Ascending aorta (tissue), 2 donors: ENCODE measurements around the gene ADGRG1. TPM values are rescaled to one million over a fixed set of nuclear protein-coding genes. Genes with fewer than 3 reads are reported as not detected.
"Not testable (repeated sequence)": the region's sequence is repeated elsewhere in the genome, so short reads cannot be mapped to it uniquely, and the experiment has no call there.

ENCODE experiments used
- DNase-seq, 2 donors: peaks; one replicate each; pipeline ENCODE4 v3.0.0-alpha.2; 2019; ENCODE audit warnings: low spot score in 2 of 2
- H3K27ac ChIP-seq, 2 donors: fragments of 200-600 bp; sonication (generic); one replicate each; pipeline ENCODE4 v1.5.1; 2016 to 2017; ENCODE audit warnings: mild to moderate bottlenecking in 1 of 2
- H3K27me3 ChIP-seq: fragments of 200-600 bp; sonication (generic); one replicate; pipeline ENCODE4 v1.5.1; 2017
- H3K36me3 ChIP-seq, 2 donors: fragments of 200-600 bp; sonication (generic); one replicate each; pipeline ENCODE4 v1.5.1; 2016
- H3K4me1 ChIP-seq, 2 donors: fragments of 200-600 bp; sonication (generic); one replicate each; pipeline ENCODE4 v1.5.1; 2016 to 2017; ENCODE audit warnings: mild to moderate bottlenecking in 1 of 2
- H3K4me3 ChIP-seq, 2 donors: fragments of 200-600 bp; sonication (generic); one replicate each; pipeline ENCODE4 v1.5.1; 2016 to 2017; ENCODE audit warnings: mild to moderate bottlenecking in 1 of 2
- H3K9me3 ChIP-seq, 2 donors: fragments of 200-600 bp; sonication (generic); one replicate each; pipeline ENCODE4 v1.5.1; 2016
- CTCF ChIP-seq, 3 experiments: fragments of 200-600 bp in 2 of 3; fragments of 450-650 bp in 1 of 3; sonication (generic) in 2 of 3; IDR thresholded peaks; one replicate each; pipeline ENCODE4 v1.5.1; 2016 to 2019; ENCODE audit warnings: antibody characterized with exemption in 3 of 3, mild to moderate bottlenecking in 1 of 3, moderate library complexity in 1 of 3
- intact Hi-C: fragments of 100-400 bp; cut with DNase I; formaldehyde crosslinking; loops from one replicate; pipeline ENCODE4 v1.15.1; 2023
- total RNA-seq: library from RNA; depleted of rRNA; stranded (reverse); fragments of >200 nt; gene quantifications from one replicate; pipeline ENCODE4 v1.1.0, GENCODE V29; 2016

ADGRG1 gene
- total RNA-seq, 1 donor from 2014 or later: 343 TPM

- no peak overlapping the region for H3K27ac ChIP-seq
- no peak for TF ChIP-seq CTCF (IDR thresholded peaks at IDR 0.05)
- H3K4me1 ChIP-seq: no peaks in the 10 kb centered on the region
- no peak overlapping the region for H3K4me3 ChIP-seq
- H3K36me3 ChIP-seq: no peaks in the 10 kb centered on the region
- DNase-seq: peak in 1 of 2 donors; percentile 42
- H3K27me3 ChIP-seq: no peaks in the 10 kb centered on the region
- intact Hi-C loops: no loop called here
- no peaks in the 10 kb centered on the region for H3K9me3 ChIP-seq
Measured at GRCh38 chr16:57707331-57707730, 78.9 kb downstream of the ADGRG1 start.

DNA sequence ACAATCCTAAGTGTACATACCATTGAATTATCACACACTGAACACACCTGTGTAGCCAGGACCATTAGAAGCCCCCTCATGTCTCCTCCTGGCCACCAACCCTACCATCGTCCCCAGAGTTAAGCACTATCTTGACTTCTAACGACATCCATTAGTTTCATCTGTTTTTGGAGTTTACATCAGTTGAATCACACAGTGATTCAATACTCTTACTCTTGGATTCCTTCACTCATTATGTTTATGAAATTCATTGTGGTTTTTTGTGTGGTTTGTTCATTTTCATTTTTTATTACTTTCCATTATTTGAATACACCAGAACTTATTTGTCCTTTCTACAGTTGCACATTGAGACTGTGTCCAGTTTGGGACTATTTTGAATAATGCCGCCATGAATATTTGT, 79.7 kb downstream of the ADGRG1 start:
- Histone ChIP-seq H3K27ac (no peak overlapping the region), H3K36me3 (no peaks in the 10 kb centered on the region), H3K9me3 (no peaks in the 10 kb centered on the region), H3K4me1 (no peaks in the 10 kb centered on the region), H3K4me3 (no peak overlapping the region), H3K27me3 (no peaks in the 10 kb centered on the region)
- DNase-seq: peak in 1 of 2 donors; percentile 3
- intact Hi-C loops: no loop called here
- no peak for TF ChIP-seq CTCF (IDR thresholded peaks at IDR 0.05)

DNA sequence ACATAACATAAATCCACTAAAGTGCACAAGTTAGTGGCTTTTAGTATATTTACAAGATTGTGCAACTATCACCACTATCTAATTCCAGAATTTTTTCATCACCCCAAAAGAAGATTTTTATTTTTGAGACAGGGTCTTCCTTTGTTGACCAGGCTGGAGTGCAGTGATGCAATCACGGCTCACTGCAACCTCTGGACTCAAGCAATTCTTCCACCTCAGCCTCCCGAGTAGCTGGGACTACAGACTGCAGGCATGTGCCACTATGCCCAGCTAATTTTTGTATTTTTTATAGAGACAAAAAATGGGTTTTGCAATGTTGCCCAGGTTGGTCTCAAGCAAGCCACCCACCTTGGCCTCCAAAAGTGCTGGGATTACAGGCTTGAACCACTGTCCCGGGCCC, 81.2 kb downstream of the ADGRG1 start:
- DNase-seq: peak in 1 of 2 donors; percentile 7
- Histone ChIP-seq H3K36me3 (no peaks in the 10 kb centered on the region), H3K27me3 (no peaks in the 10 kb centered on the region), H3K4me1 (no peaks in the 10 kb centered on the region), H3K27ac (no peak overlapping the region), H3K9me3 (no peaks in the 10 kb centered on the region), H3K4me3 (no peak overlapping the region)
- TF ChIP-seq CTCF (IDR thresholded peaks at IDR 0.05): no peak
- intact Hi-C loops: no loop called here

DNA sequence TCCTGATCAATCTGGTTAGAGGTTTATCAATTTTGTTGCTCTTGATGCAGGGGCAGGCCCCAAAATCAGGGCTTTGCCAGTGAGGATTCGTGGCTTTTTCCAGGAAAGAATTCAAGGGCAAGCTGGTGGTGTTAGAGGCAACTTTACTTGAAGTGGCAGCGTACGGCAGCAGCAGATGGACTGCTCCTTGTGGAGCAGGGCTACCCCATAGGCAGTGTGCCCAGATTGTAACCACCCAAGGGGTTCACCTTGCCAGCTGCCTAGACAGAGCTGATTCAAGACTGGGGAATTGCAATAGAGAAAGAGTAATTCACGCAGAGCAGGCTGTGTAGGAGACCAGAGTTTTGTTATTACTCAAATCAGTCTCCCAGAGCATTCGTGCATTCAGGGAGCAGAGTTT, 82.9 kb downstream of the ADGRG1 start:
- no peaks in the 10 kb centered on the region for H3K27me3 ChIP-seq
- no peak for TF ChIP-seq CTCF (IDR thresholded peaks at IDR 0.05)
- no peak overlapping the region for H3K4me3 ChIP-seq
- H3K36me3 ChIP-seq: no peaks in the 10 kb centered on the region
- DNase-seq: peak in 1 of 2 donors; percentile 51
- no peaks in the 10 kb centered on the region for H3K4me1 ChIP-seq
- intact Hi-C loops: no loop called here
- no peak overlapping the region for H3K27ac ChIP-seq
- H3K9me3 ChIP-seq: no peaks in the 10 kb centered on the region

DNA sequence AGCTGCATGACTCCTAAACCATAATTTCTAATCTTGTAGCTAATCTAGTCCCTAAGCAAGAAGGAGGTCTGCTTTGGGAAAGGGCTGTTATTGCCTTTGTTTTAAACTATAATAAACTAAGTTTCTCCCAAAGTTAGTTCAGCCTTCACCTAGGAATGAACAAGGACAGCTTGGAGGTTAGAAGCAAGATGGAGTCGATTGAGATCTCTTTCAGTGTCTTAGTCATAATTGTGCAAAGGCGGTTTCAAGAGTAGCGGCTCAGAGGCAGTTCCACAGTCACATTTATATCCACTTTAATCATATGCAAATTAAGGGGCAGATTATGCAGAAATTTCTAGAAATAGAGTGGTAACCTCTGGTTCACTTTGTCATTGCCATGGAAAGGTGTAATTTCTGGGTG, 83.6 kb downstream of the ADGRG1 start:
- intact Hi-C loops: no loop called here
- Histone ChIP-seq H3K27me3 (no peaks in the 10 kb centered on the region), H3K36me3 (no peaks in the 10 kb centered on the region), H3K27ac (no peak overlapping the region), H3K4me1 (no peaks in the 10 kb centered on the region), H3K9me3 (no peaks in the 10 kb centered on the region), H3K4me3 (no peak overlapping the region)
- no peak for TF ChIP-seq CTCF (IDR thresholded peaks at IDR 0.05)
- DNase-seq: no peak

GRCh38 chr16:57712569-57712968, 84.1 kb downstream of the ADGRG1 start:
- H3K4me3 ChIP-seq, intact Hi-C loops, H3K27ac ChIP-seq, H3K27me3 ChIP-seq, H3K36me3 ChIP-seq, DNase-seq, H3K4me1 ChIP-seq, H3K9me3 ChIP-seq: not testable (repeated sequence)
